Measurements from ENCODE around the gene HECTD4.

- TF ChIP-seq CTCF (IDR thresholded peaks at IDR 0.05) = no peak
- no peak for TF ChIP-seq ZFX (IDR thresholded peaks at IDR 0.05; ENCODE audit: borderline replicate concordance)
Measured at GRCh38 chr12:112238441-112238840, 143.8 kb downstream of the HECTD4 start.
